Right lobe of liver (tissue), 6 donors: Measurements from ENCODE around the gene SLC45A1. TPM values are rescaled to one million over a fixed set of nuclear protein-coding genes. Genes with fewer than 3 reads are reported as not detected.

Source experiments
- ATAC-seq, 4 donors: fragments of 200-7000 bp; cut with Tn5 transposase; one replicate each; pipeline ENCODE4 v1.9.1; 2020; ENCODE audit warnings: mild to moderate bottlenecking in 4 of 4, moderate library complexity in 4 of 4
- DNase-seq, 3 donors: peaks; one replicate each; pipeline ENCODE4 v3.0.0-alpha.2; 2020
- H3K27ac ChIP-seq, 3 donors: fragments of 200-600 bp; one replicate each; pipeline ENCODE4 v1.8.0; 2022
- H3K27me3 ChIP-seq, 2 donors: fragments of 200-600 bp; one replicate each; pipeline ENCODE4 v1.8.0; 2022
- H3K36me3 ChIP-seq, 4 donors: fragments of 200-600 bp; sonication (generic) in 1 of 4; one replicate each; pipeline versions ENCODE4 v1.5.1 to v1.8.0; 2017 to 2022; ENCODE audit warnings: control low read depth in 1 of 4
- H3K4me1 ChIP-seq, 4 donors: fragments of 200-600 bp; sonication (generic) in 1 of 4; one replicate each; pipeline versions ENCODE4 v1.5.1 to v1.8.0; 2017 to 2022; ENCODE audit warnings: control low read depth in 1 of 4
- H3K4me3 ChIP-seq, 3 donors: fragments of 200-600 bp; one replicate each; pipeline ENCODE4 v1.8.0; 2022
- H3K9me3 ChIP-seq, 4 donors: fragments of 200-600 bp; sonication (generic) in 1 of 4; one replicate each; pipeline versions ENCODE4 v1.5.1 to v1.8.0; 2017 to 2022; ENCODE audit warnings: control low read depth in 1 of 4
- POLR2A ChIP-seq: fragments of 450-650 bp; IDR thresholded peaks from one replicate; pipeline ENCODE4 v1.6.1; 2017; ENCODE audit warnings: antibody characterized with exemption, mild to moderate bottlenecking
- WGBS: methylation state at CpG from one replicate; pipeline ENCODE4 v1.1.6; 2018; ENCODE audit warnings: low coverage, low lambda C conversion rate; ENCODE audit not compliant: insufficient coverage; ENCODE audit errors: missing lambda C conversion rate; 5-methylcytosine and 5-hydroxymethylcytosine counted together
- intact Hi-C, 2 donors: fragments of 100-400 bp; cut with DNase I; formaldehyde crosslinking; loops; one replicate each; pipeline versions ENCODE4 v1.11.2 to v1.14.1; 2022
- total RNA-seq, 6 experiments: library from RNA; depleted of rRNA in 2 of 6; stranded (reverse); fragments of >200 nt in 2 of 6; fragmentation: NEBNext Ultra II Directional in 3 of 6; extraction: Animal tissue kit (Norgen Biotek cat#: 25700) in 3 of 6; gene quantifications; one replicate each; pipeline versions ENCODE4 v1.1.0 to v1.2.4, GENCODE V29; 2016 to 2023
- TF ChIP-seq, protein P1 (sequence below), 4 donors: fragments of 200-600 bp in 3 of 4; fragments of 450-650 bp in 1 of 4; IDR thresholded peaks; one replicate each; pipeline versions ENCODE4 v1.5.1 to v1.8.0; 2016 to 2022; ENCODE audit warnings: antibody characterized with exemption in 4 of 4, mild to moderate bottlenecking in 2 of 4
- donor health status: DM: no; HTN: yes; CAD: no.
- donor health status: DM: no; HTN: no; CAD: no.
- donor health status: DM: no; HTN: no; CAD: no.
- donor health status: DM: no; HTN: yes; CAD: no.
- donor health status: DM: no; HTN: yes; CAD: no.

SLC45A1 gene
- total RNA-seq, 6 experiments from 2014 or later, result 0.13 to 0.53 (median 0.25) TPM; not detected in 1

- Histone ChIP-seq H3K36me3 (peaks cover 0 to 12% (median 0%) of the 10 kb centered on the region in 4 donors), H3K27ac (peak overlapping the region in 2 of 3 donors; percentile 63 to 71), H3K4me3 (no peak overlapping the region), H3K27me3 (no peaks in the 10 kb centered on the region), H3K9me3 (no peaks in the 10 kb centered on the region), H3K4me1 (peaks cover 4 to 57% (median 32%) of the 10 kb centered on the region in 4 donors)
- TF ChIP-seq POLR2A, result no peak
- TF ChIP-seq, protein P1, sequence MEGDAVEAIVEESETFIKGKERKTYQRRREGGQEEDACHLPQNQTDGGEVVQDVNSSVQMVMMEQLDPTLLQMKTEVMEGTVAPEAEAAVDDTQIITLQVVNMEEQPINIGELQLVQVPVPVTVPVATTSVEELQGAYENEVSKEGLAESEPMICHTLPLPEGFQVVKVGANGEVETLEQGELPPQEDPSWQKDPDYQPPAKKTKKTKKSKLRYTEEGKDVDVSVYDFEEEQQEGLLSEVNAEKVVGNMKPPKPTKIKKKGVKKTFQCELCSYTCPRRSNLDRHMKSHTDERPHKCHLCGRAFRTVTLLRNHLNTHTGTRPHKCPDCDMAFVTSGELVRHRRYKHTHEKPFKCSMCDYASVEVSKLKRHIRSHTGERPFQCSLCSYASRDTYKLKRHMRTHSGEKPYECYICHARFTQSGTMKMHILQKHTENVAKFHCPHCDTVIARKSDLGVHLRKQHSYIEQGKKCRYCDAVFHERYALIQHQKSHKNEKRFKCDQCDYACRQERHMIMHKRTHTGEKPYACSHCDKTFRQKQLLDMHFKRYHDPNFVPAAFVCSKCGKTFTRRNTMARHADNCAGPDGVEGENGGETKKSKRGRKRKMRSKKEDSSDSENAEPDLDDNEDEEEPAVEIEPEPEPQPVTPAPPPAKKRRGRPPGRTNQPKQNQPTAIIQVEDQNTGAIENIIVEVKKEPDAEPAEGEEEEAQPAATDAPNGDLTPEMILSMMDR (IDR thresholded peaks at IDR 0.05), result peak; percentile 34 to 52 (median 42)
- intact Hi-C loops, result no loop called here
- ATAC-seq (peak; percentile 27 to 45 (median 32)), DNase-seq (peak in 1 of 3 donors; percentile 51)
- 52% methylated on average over 2 of the region's 2 CpGs for WGBS
Measured at GRCh38 chr1:8374812-8375211, 56.9 kb downstream of the SLC45A1 start.

DNA sequence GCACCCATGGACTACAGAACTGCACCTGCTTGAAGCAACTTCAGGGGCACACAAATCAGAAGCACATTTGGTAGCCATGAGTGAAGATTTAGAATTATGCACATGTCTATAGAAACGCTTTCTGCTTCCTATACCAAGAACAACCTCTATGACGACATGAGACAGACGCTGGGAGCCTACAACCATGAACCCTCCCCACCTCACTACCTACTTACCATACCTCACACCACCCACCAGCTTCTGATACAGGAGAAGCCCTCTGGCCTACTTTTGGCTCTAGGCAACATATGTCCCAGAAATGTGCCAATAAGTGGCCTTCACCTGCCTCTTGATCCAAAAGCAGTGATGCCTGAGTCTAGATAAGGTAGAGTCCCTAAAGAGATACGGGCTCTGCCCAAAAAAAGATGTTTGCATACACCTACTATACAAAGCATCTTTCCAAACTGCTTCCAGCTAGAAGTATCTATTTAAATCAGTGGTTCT is 58.5 kb downstream of the SLC45A1 start:
- WGBS, result 83% methylated on average over 4 of the region's 4 CpGs
- Histone ChIP-seq H3K36me3 (peaks cover 0 to 12% (median 0%) of the 10 kb centered on the region in 4 donors), H3K9me3 (no peaks in the 10 kb centered on the region), H3K27ac (peak overlapping the region in 1 of 3 donors; percentile 6), H3K27me3 (no peaks in the 10 kb centered on the region), H3K4me3 (no peak overlapping the region), H3K4me1 (peaks cover 4 to 61% (median 22%) of the 10 kb centered on the region in 4 donors)
- TF ChIP-seq POLR2A, result no peak
- DNase-seq, result peak in 1 of 3 donors; percentile 21
- no peak for ATAC-seq
- intact Hi-C loops, result no loop called here

- DNase-seq (no peak), ATAC-seq (no peak)
- H3K27me3 ChIP-seq, result no peaks in the 10 kb centered on the region
- 81% methylated on average over 16 of the region's 17 CpGs for WGBS
- peaks cover 0 to 12% (median 0%) of the 10 kb centered on the region in 4 donors for H3K36me3 ChIP-seq
- intact Hi-C loops, result no loop called here
- H3K9me3 ChIP-seq, result no peaks in the 10 kb centered on the region
- peaks cover 0 to 62% (median 22%) of the 10 kb centered on the region in 4 donors for H3K4me1 ChIP-seq
- peak overlapping the region in 1 of 3 donors; percentile 45 for H3K27ac ChIP-seq
- TF ChIP-seq, protein P1 (IDR thresholded peaks at IDR 0.05), result no peak
- no peak for TF ChIP-seq POLR2A
- H3K4me3 ChIP-seq, result no peak overlapping the region
Measured at GRCh38 chr1:8377271-8377981, 59.5 kb downstream of the SLC45A1 start.

GRCh38 chr1:8378178-8378577 is 60.3 kb downstream of the SLC45A1 start:
- WGBS, result 45% methylated on average over 4 of the region's 4 CpGs
- no peaks in the 10 kb centered on the region for H3K9me3 ChIP-seq
- no peak for DNase-seq
- H3K4me3 ChIP-seq, result no peak overlapping the region
- H3K27ac ChIP-seq, result peak overlapping the region in 1 of 3 donors; percentile 45
- peak in 1 of 4 donors; percentile 6 for ATAC-seq
- H3K4me1 ChIP-seq, result peaks cover 3 to 62% (median 21%) of the 10 kb centered on the region in 4 donors
- H3K27me3 ChIP-seq, result no peaks in the 10 kb centered on the region
- intact Hi-C loops, result no loop called here
- TF ChIP-seq POLR2A, result no peak
- TF ChIP-seq, protein P1 (IDR thresholded peaks at IDR 0.05), result no peak
- peaks cover 0 to 12% (median 0%) of the 10 kb centered on the region in 4 donors for H3K36me3 ChIP-seq

DNA sequence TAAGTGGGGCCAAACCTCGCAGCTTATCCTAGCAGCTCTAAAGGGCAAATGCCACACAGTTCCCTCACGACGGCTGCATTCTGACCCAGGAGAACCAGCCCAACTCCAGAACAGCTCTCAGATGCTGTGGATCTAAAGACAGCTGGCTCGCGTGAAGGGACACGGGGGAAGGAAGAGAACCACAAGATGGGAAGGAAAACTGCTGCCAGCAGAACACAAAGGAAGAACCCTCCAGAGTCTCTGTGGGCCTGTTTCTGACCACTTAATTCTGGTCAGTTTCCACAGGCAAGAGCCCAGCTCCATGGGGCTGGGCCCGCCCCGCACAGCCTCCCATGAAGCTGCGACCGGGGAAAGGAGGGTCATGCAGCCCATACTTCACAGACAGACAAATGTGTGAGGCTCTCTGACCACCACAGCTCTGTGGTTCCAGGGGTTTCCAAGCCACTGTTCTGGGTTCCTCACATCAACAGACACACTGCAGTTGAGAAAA is 61.1 kb downstream of the SLC45A1 start:
- intact Hi-C loops, result no loop called here
- peak overlapping the region; percentile 8 to 45 (median 37) for H3K27ac ChIP-seq
- H3K4me3 ChIP-seq, result no peak overlapping the region
- no peak for TF ChIP-seq POLR2A
- TF ChIP-seq, protein P1 (IDR thresholded peaks at IDR 0.05), result no peak
- 64% methylated on average over 5 of the region's 10 CpGs for WGBS
- ATAC-seq (no peak), DNase-seq (no peak)
- H3K36me3 ChIP-seq, result peaks cover 0 to 12% (median 0%) of the 10 kb centered on the region in 4 donors
- H3K4me1 ChIP-seq, result peaks cover 0 to 62% (median 24%) of the 10 kb centered on the region in 4 donors
- H3K27me3 ChIP-seq, result no peaks in the 10 kb centered on the region
- no peaks in the 10 kb centered on the region for H3K9me3 ChIP-seq
